ENCODE data around the gene TRIP12. TPM values are rescaled to one million over a fixed set of nuclear protein-coding genes. Genes with fewer than 3 reads are reported as not detected.
"Not testable (repeated sequence)": the region's sequence is repeated elsewhere in the genome, so short reads cannot be mapped to it uniquely, and the experiment has no call there.

Gene TRIP12
- polyA plus RNA-seq, 1 donor, result 172 TPM

GRCh38 chr2:229831805-229832509 lies 89.9 kb downstream of the TRIP12 start:
- DNase-seq (ENCODE audit: low read depth), result no peak

- DNase-seq (ENCODE audit: low read depth), result no peak
These were observed 96.3 kb downstream of the TRIP12 start for GRCh38 chr2:229825476-229825875.

- DNase-seq (ENCODE audit: low read depth), result no peak
These were observed 100.5 kb downstream of the TRIP12 start for GRCh38 chr2:229821316-229821715.

GRCh38 chr2:229818230-229818629 lies 103.6 kb downstream of the TRIP12 start:
- DNase-seq (ENCODE audit: low read depth), result no peak

- no peak for DNase-seq (ENCODE audit: low read depth)
These were observed 106.0 kb downstream of the TRIP12 start for GRCh38 chr2:229815858-229816257.

- DNase-seq (ENCODE audit: low read depth), result no peak
These were observed 106.5 kb downstream of the TRIP12 start for GRCh38 chr2:229815342-229815741.

GRCh38 chr2:229810786-229811185 lies 111.0 kb downstream of the TRIP12 start:
- DNase-seq (ENCODE audit: low read depth), result no peak

- DNase-seq (ENCODE audit: low read depth), result no peak
These were observed 116.2 kb downstream of the TRIP12 start for GRCh38 chr2:229805559-229805958.

- DNase-seq (ENCODE audit: low read depth), result no peak
These were observed 119.0 kb downstream of the TRIP12 start for GRCh38 chr2:229802785-229803184.

- no peak for DNase-seq (ENCODE audit: low read depth)
These were observed 120.6 kb downstream of the TRIP12 start for GRCh38 chr2:229800997-229801754.

GRCh38 chr2:229798446-229799155 lies 123.2 kb downstream of the TRIP12 start:
- no peak for DNase-seq (ENCODE audit: low read depth)

GRCh38 chr2:229795058-229795457 lies 126.8 kb downstream of the TRIP12 start:
- no peak for DNase-seq (ENCODE audit: low read depth)

GRCh38 chr2:229794636-229795035 lies 127.2 kb downstream of the TRIP12 start:
- no peak for DNase-seq (ENCODE audit: low read depth)

GRCh38 chr2:229786289-229786688 lies 135.5 kb downstream of the TRIP12 start:
- not testable (repeated sequence) for DNase-seq (ENCODE audit: low read depth)

GRCh38 chr2:229784791-229785190 lies 137.0 kb downstream of the TRIP12 start:
- DNase-seq (ENCODE audit: low read depth), result no peak

GRCh38 chr2:229783108-229783721 lies 138.6 kb downstream of the TRIP12 start:
- DNase-seq (ENCODE audit: low read depth), result no peak

GRCh38 chr2:229780856-229781773 lies 140.7 kb downstream of the TRIP12 start:
- DNase-seq (ENCODE audit: low read depth), result no peak

GRCh38 chr2:229779650-229780049 lies 142.2 kb downstream of the TRIP12 start:
- no peak for DNase-seq (ENCODE audit: low read depth)

GRCh38 chr2:229777716-229778115 lies 144.1 kb downstream of the TRIP12 start:
- DNase-seq (ENCODE audit: low read depth), result no peak

- no peak for DNase-seq (ENCODE audit: low read depth)
These were observed 146.0 kb downstream of the TRIP12 start for GRCh38 chr2:229775614-229776313.

Measured in forelimb muscle (tissue), 1 donor.